HG02938 (cell line): ENCODE data around the gene FHIT.

Source experiments
- ATAC-seq: cut with Tn5 transposase; IDR thresholded peaks from one replicate; pipeline ENCODE4 v1.9.1; 2021; ENCODE audit warnings: mild to moderate bottlenecking, moderate library complexity; ENCODE audit not compliant: unreplicated experiment

The FHIT gene

DNA sequence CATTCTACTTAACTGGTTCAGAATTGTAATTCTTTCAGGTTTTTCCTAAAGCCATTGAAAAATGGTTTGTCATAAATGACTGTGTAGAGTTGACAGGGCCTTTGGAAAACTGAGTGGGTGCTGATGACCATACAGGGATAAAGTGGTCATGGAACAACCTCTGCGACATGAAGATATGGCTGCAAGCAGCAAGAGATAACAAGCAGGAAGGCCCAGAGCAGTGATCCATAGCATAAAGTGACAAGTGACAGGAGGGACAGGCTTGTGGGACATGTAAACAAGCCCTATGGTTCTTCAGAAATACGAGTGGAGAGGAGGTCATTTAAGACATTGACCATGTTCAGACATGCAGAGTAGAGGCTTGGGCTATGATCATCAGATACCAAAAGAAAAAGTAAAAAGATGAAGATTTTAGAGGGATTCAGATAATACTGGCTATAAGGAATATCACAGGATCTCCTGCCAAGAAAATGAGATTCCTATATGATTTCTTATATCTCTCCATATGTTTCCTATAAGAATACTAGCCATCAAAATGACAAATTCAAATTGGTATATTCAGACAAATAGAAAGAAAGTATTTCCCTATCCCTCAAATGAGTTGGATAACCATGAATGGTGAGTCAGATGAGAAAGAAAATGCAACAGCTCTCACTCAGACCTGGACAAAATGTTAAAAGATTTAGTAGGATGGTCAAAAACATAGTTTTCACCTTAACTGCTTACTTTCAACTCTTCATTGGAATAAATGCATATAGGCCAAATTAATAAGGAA, 1373.8 kb downstream of the FHIT start:
- ATAC-seq, result no peak

DNA sequence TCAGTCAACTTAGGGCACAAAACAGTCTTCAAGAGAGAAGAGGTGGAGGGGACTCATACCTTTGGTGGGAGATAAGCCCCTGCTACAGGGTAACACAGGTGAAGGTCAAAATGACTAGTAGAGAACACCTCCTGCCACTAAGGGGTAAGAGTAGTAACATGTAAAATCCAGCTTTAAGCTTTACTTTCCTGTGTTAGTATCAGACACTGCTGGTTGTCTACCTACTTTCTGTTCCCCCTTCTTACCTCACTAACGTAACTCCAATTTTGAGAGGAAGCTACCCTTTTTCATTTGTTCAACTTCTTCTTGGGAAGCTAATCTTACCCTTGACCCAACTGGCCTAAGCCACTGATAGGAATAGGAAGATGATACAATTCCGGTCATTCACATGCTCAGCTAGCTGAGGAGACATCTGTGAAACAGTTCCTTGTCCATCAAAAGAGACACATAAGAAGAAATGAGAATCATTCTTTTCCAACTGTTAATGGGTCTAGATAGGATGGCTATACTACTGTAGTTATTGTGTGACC, 1374.7 kb downstream of the FHIT start:
- no peak for ATAC-seq

DNA sequence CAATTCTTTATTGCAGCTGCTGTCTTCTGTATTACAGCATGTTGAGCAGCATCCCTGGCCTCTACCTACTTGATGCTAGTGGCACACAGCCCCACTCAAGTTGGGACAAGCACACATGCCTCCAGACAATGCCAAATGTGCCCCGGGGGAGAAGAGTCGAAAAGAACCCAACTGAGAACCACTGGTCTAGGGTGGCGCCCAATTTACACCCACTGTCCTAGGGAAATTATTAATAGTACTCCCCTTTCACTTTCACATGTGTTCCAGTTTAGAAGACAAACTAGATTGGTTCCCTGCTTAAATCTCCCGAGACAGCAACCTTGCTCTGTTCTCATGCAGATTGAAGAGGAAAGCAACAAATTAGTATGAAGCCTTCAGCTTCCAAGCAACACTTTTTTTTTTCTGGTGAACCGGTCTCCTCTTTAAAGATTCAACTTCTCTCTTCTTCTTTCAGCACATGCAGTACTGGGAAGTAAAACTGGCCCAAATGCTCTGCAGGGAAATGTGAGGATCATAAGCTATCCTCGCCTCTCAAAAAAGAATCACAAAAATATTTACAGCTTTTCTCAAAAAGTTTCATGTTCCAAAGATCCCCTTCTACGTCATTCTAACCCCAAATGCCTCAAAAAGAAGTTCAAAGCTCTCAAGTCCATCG, 1377.5 kb downstream of the FHIT start:
- no peak for ATAC-seq

DNA sequence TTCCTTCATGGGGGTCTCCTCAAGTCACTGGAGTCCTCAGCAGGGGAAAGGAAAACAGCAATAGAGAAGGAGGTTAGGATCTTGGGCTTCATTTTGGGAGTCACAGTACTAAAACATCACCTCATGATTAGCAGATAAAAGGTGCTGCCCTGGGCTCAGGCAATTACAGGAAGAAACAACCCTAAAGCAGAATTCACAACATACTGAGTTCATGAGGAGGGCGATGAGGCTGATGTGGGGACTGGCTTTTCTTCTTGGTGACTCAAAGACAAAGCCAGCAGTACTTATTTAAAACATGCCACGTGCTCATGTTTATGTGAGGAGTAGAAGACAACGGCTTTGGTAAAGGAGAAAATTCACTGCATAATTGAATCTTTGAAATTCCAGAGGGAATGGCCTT, 1379.1 kb downstream of the FHIT start:
- ATAC-seq, result no peak

DNA sequence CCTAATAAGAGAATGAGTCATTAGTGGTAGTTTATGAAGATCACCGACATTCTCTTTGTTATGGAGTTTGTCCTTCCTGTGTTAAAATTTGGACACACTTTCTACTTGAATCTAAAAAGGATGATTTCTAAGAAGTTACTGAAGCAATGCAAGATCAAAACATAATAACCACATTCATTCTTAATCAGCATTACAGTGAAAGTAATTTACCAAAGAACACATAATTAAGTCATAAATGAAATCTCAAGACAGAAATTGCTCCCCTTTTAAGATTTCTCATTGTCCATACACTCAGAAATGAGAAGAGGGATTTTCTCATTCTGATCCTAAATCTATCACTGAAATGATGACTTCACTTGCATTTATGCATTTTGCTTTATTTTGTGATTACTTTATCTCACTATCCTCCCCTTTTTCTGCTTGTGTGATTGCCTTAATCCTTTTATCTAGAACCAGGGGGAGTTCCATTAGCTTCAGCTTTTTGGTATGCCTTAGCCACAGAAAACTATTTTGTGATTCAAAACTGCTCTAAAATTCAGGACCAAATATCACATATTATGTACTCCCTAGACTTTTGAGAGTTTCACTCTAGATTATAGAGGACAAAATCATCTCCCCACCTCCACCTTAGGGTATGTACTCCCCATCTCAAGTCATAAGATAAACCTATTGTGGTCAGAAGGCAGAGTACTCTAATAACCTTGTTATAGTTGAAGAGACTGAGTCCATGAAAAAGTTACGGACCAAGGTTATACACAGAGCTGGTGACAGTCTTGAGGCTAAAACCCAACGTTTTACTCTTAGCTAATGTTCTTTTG, 1383.9 kb downstream of the FHIT start:
- ATAC-seq, result no peak

DNA sequence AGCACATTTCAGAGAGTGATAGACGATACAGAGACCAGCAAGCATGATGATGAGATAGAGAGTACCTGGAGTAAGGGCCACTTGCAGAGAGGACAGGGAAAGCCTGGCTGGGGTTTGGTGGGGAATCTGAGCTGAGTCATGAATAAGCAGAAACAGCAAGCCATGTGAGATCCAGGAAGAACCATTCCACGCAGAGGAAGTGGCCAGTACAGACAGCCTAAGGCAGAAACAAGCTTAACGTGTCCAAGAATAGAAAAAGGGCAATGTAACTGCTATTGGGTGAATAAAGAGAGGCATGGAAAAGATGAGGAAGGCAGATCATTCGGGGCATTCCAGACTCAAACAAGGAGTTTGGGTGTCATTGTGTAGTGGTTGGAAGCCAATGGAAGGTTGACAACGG, 1385.2 kb downstream of the FHIT start:
- no peak for ATAC-seq

DNA sequence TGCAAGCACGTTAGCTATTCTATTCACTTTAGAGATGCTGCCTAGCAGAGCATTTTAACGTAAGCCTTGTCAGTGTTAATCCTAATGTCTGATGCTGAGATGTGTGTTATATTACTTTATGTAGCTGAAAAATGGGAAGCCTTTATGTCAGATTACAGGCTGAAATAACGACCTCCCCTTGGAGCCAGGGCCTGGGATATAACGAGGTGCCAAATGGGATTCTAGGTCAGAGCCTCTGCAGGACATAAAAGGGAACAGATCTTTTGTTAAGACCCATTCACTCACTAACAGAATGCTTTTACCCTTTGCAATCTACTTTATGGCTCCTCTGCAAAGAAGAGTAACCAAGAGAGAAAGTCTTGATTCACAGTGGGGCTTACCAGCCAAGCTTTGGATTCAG, 1385.9 kb downstream of the FHIT start:
- no peak for ATAC-seq

DNA sequence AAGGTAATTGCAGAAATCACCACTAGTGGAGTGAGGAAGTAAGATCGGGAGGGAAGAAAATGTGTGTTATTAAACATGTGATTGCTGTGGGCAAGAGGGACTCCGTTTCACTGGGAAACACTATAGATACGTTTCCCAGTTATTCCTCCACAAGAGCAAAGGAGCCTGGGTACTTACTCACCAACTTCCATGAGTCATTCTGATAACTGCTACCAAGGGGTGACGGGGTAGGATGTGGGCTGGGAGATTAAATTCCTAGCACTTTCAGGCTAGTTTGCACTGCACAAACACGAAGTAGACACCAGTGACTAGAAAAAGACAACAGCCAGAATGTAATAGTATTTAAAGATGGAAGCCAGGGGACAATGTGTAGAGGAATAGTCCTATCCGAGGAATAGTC, 1388.6 kb downstream of the FHIT start:
- ATAC-seq, result no peak

DNA sequence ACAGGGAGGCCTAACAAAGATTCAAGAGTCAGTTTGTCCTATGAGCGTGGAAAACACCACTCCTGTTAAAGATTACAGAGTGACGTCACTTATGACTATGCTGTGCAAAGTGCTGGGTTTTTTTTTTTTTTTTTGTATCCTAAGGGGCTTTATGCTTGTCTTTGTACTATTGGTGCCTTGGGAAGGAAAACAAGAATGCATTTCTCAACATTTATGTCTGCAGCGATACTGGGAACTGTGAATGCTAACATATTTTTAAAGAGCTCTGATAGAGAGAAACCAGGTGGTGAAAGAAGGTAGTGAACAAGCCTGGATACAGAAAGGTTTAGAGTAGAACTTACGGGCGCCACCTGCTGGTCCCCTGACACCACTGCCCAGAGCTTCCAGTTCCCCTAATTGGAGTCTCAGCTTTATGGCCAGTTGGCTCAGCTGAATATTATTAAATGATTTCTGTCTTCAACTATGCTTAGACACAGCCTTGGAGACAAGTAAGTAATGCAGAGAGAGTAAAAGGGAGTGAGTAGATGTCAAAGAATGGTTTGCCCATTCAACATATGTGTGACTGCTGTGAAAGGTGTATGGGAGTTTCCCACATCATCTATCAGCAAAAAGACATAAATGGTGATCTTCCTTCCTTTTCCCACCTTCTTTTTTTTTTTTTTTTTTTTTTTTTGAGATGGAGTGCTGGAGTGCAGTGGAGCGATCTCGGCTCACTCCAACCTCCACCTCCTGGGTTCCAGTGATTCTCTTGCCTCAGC, 1393.5 kb downstream of the FHIT start:
- peak; percentile 98 for ATAC-seq

DNA sequence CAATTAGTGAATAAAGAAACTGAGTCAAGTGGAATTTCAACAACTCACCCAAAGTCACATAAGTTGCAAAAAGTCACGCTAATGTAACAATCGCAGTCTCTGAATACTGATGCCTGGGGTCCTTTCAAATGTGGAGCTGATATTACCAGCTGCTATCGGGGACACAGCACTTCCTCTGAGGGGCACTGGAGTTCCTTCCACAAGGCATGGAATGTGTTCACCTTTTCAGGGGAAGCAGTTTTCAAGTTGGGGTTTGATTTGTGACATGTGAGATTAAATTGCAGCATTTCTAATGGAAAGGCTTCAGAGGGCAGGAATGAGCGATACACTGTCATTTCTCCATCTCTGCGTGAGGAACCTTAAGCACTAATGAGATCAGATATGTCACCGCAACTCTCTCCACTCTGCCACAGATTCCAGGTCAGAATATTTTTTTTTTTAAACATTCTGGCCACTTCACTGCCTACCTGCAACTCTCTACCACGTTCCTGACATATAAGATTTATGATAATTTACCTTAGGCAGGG, 1394.3 kb downstream of the FHIT start:
- ATAC-seq, result no peak

DNA sequence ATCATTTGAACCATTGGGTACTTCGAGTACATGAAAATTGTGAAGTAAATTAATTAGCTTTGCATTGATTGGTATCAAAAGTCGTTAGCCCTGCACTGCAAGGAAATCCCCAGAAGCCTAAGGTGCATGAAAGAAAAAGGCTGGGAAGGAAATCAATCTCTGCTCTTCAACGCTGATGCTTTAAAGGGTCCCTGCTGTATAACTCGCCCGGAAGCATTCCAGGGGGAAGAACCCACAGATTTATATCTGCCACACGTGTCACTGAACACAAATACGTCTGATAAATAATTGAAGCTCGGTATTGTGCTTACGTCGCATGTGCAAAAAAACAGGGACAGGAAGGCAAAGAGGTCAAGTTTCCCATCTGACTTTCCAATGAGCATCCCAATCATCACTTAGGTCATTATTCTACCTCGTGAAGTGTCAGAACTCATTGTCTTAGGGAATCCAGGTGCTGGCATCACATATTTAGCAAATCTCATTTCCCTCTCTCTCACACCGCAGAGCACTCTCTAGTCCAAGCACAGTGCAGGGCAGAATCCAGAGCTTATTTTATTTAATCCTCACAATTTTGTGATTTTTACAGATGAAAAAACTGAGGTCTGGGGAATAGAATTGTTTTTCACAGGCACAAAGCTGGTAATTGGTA, 1397.1 kb downstream of the FHIT start:
- ATAC-seq, result no peak

DNA sequence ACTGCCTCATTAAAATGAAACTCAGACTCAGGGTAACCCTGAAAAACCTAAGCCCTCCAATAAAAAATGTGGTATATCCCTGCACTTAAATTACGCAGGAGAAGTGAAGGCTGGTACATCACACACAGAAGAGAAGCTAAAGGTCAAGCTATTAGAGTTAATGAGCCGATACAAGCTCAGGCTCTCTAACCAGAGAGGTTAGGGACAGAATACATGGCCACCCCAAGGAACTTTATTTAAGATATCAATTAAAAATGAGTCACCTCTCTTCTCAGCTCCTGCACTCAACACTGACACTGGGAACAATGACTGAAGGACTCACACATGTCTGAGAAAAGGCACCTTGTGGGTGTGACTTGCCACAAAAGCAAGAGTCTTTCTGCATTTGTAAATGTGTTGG, 1400.8 kb downstream of the FHIT start:
- ATAC-seq, result no peak

DNA sequence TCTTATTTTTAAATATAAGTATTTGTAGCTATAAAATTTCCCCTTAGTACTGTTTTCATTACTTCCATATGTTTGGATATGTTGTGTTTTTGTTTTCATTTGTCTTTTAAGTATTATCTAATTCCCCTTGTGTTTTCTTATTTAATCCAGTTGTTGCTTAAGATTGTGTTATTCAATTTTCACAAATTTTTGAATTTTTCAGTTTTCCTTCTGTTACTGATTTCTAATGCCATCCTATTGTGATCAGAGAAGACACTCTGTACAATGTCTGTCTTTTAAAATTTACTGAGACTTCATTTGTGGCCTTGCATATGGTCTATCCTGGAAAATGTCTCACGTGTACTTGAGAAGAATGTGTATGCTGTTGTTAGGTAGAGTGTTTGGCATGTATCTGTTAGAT, 1405.9 kb downstream of the FHIT start:
- no peak for ATAC-seq

DNA sequence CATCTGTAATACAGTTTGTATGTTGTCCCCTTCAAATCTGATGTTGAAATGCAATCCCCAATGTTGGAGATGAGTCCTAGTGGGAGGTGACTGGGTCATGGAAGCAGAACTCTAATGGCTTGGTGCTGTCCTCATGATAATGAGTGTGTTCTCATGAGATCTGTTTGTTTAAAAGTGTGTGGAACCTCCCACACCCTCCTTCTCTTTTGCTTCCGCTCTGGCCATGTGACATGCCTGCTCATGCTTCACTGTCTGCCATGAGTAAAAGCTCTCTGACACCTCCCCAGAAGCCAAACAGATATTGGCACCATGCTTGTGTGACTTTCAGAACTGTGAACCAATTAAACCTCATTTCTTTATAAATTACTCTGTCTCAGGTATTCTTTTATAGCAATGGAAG, 1407.4 kb downstream of the FHIT start:
- ATAC-seq, result no peak

DNA sequence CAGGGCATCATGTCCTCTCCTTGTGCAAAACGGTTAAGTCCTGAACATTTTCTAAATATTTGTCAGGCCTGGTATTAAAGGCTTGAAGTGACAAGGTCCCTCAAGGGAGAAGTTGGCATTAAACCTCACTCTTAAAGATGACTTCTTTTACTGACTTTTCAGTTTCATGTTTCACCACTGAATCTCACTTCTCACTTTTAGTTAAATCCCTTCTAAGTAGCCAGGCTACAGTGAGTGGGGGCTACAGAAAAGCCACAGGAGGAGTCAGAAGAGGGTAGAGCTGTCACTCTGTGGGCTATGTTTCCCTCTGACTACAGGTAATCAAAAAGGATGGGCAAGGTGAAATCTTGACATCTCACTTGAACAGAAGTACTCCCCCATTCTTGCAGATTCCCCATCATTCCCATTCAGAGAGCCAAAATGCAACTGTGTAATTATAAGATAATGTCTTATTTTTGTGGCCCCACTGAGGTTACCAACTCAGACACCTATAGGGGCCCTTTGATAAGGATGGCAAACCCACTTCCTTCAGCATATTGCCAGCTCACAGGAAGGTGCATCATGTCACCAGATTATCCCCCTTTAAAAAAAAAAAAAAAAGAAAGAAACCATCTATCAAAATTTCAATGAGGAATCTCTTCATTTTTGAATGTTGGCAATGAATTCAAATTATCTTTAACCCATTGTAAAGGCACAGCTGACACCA, 1411.3 kb downstream of the FHIT start:
- ATAC-seq, result peak; percentile 93

DNA sequence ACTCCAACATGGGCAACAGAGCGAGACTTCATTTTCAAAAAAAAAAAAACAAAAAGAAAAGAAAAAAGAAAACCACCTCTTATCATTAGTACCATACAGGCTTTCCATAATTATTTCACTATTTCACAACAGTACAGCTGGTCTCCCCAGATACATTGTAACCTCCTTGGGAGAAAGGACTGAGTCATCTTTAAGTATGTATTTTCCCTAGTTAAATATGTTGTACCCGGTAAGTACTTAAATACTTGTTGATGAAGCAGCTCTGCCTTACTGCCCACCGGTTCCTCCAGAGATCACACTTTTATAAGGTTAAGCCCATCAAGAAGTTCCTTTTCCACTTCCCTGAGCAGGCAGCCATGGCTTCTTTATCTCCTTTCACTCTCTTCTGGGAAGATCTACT, 1412.0 kb downstream of the FHIT start:
- ATAC-seq, result peak; percentile 3

DNA sequence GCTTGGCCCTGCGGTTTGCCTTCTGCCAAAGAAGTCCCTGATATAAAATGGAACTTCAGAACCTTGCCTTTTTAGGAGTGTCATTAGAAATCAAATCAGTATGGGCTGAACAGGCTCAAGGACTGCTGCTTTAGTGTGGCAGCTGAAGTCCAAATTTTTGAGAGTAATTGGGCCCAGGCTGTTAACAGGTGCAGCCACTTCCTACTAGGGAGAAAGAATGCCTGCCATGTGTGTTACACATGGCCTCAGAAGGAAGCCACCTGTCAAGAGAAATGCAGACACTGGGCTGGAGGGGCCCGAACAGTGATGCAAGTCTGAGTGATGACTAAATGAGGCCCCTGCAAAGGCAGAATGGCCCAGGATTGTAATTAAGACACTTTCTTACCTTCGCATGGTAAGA, 1414.7 kb downstream of the FHIT start:
- ATAC-seq, result no peak

DNA sequence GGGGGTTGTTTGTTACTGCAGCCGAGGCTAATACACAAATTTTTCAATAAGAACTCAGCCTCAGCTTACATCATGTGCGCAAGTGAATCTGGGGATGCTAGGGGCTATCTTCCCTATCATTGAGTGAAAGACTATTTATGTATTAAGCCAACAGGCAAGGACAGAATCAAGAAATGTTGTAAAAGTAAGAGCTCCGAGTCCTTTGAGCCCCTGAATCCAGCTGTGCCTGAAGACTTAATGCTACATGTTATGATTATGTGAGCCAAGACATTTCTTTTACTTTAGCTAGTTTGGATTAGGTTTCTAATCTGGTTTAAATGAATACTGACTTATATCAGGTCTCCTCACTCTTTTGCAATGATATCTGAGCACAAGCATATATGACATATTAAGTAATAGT, 1418.5 kb downstream of the FHIT start:
- no peak for ATAC-seq

DNA sequence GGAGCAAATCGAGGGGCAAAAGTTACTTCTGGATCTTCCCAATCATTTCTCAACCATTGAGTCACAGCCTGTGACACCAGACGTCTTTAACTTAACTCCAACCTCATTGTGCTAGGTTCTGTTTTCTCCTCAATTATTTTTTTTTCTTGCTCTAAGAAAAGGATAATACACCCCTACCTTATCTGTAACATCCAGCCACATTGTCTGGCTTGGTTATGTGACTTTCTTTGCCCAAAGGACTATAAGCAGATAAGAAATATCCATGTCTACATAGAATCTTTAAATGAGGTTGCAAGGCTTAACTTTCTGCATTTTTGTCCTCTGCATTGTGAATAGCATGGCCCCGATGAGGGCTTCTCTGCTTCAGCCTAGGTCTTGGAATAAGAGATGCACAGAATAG, 1419.0 kb downstream of the FHIT start:
- no peak for ATAC-seq

DNA sequence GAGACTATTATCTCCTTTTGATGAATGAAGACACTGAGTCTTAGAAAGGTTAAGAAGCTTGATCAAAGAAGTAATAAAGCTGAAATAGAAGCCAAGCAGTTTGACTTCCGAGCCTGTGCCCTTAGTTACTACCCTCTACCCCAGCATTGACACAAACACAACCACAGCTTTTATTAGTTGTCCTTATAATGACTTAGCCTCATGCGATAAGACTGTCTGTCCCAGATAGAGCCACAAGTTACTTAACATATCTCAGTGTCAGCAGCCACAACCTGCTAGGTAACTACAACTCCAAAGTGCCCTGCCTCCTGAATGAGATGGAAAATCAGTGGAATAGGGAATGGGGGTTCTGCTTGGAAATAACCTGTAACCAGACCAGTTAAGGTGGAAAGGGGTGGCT, 1419.9 kb downstream of the FHIT start:
- no peak for ATAC-seq
